Breast epithelium (tissue), 4 donors: ENCODE data around the gene CFAP54. TPM values are rescaled to one million over a fixed set of nuclear protein-coding genes. Genes with fewer than 3 reads are reported as not detected.
"Not testable (repeated sequence)": the region's sequence is repeated elsewhere in the genome, so short reads cannot be mapped to it uniquely, and the experiment has no call there.

Experiments
- DNase-seq, 2 donors: peaks; one replicate each; pipeline ENCODE4 v3.0.0-alpha.2; 2019; ENCODE audit warnings: low spot score in 2 of 2
- H3K27ac ChIP-seq, 2 donors: fragments of 200-600 bp; sonication (generic) in 1 of 2; one replicate each; pipeline ENCODE4 v1.5.1; 2016 to 2019; ENCODE audit warnings: mild to moderate bottlenecking in 1 of 2
- H3K27me3 ChIP-seq, 2 donors: fragments of 200-600 bp; sonication (generic) in 1 of 2; one replicate each; pipeline versions ENCODE4 v1.5.1 to v1.6.0; 2017 to 2019; ENCODE audit warnings: control low read depth in 1 of 2, mild to moderate bottlenecking in 1 of 2
- H3K36me3 ChIP-seq: fragments of 200-600 bp; one replicate; pipeline ENCODE4 v1.5.1; 2019
- H3K4me1 ChIP-seq, 2 donors: fragments of 200-600 bp; sonication (generic); one replicate each; pipeline ENCODE4 v1.5.1; 2016 to 2019; ENCODE audit warnings: control low read depth in 1 of 2
- H3K4me3 ChIP-seq, 3 donors: fragments of 200-600 bp; sonication (generic); 1 replicate in 2 of 3; 2 replicates in 1 of 3; pipeline ENCODE4 v1.5.1; 2016 to 2019; ENCODE audit warnings: mild to moderate bottlenecking in 3 of 3, moderate library complexity in 2 of 3
- H3K9me3 ChIP-seq, 2 donors: fragments of 200-600 bp; sonication (generic) in 1 of 2; one replicate each; pipeline ENCODE4 v1.5.1; 2016 to 2019; ENCODE audit warnings: control low read depth in 1 of 2
- POLR2A ChIP-seq: fragments of 450-650 bp; IDR thresholded peaks from one replicate; pipeline ENCODE4 v1.6.1; 2016; ENCODE audit warnings: antibody characterized with exemption, mild to moderate bottlenecking, moderate library complexity
- POLR2AphosphoS5 ChIP-seq, 3 donors: sonication (generic); formaldehyde crosslinking; IDR thresholded peaks; one replicate each; pipeline ENCODE4 v1.6.1; 2017; ENCODE audit warnings: antibody characterized with exemption in 3 of 3
- intact Hi-C: fragments of 100-400 bp; cut with DNase I; formaldehyde crosslinking; loops from one replicate; pipeline ENCODE4 v1.15.1; 2023; ENCODE audit warnings: low total_unique reads
- total RNA-seq, 3 donors: library from RNA; depleted of rRNA; stranded (reverse); fragments of >200 nt; gene quantifications; one replicate each; pipeline ENCODE4 v1.1.0, GENCODE V29; 2016
- TF ChIP-seq, protein P1 (sequence below), 3 donors: fragments of 450-650 bp; IDR thresholded peaks; one replicate each; pipeline ENCODE4 v1.5.1; 2016 to 2017; ENCODE audit warnings: antibody characterized with exemption in 3 of 3, mild to moderate bottlenecking in 3 of 3, moderate library complexity in 3 of 3

Gene CFAP54
- total RNA-seq, 3 donors from 2014 or later = 0.48 to 7.3 (median 2.9) TPM

DNA sequence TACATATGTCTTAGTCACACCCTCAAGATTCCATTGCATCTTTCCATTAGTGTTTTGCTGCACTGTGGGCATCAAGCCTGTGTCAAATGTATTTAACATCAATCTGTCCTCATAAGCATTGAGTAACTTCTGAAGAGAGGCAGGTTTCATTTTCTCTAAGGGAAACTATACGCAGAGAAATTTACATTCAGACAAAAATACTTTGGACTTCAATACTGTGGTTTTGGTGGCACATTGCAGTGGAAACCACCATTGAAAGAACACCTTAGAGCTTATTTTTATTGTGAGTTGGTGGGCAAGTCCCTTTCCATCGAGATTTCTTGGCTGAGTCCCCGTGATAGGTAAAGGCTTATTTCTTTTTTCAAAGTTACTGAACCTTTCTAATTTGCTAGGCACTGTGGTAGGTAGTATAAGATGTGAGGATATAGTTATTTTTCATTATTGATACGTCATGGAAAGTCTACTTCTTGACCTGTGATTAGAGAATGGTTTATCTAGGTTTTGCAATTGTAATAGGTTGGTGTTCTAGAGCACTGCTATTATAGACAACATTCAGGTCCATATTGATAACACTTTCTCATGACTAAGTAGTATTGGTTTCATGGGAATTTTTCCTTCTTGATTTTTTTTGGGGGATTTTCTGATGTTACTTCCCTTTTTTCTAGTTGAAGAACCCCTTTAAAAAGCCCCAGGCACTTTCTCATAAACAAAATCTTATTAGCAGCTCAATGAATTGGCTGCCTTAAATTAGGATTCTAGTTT, 81.9 kb downstream of the CFAP54 start:
- no peaks in the 10 kb centered on the region for H3K9me3 ChIP-seq
- no peak overlapping the region for H3K4me3 ChIP-seq
- TF ChIP-seq POLR2AphosphoS5 (IDR thresholded peaks at IDR 0.05) (no peak), POLR2A (no peak)
- TF ChIP-seq, protein P1, sequence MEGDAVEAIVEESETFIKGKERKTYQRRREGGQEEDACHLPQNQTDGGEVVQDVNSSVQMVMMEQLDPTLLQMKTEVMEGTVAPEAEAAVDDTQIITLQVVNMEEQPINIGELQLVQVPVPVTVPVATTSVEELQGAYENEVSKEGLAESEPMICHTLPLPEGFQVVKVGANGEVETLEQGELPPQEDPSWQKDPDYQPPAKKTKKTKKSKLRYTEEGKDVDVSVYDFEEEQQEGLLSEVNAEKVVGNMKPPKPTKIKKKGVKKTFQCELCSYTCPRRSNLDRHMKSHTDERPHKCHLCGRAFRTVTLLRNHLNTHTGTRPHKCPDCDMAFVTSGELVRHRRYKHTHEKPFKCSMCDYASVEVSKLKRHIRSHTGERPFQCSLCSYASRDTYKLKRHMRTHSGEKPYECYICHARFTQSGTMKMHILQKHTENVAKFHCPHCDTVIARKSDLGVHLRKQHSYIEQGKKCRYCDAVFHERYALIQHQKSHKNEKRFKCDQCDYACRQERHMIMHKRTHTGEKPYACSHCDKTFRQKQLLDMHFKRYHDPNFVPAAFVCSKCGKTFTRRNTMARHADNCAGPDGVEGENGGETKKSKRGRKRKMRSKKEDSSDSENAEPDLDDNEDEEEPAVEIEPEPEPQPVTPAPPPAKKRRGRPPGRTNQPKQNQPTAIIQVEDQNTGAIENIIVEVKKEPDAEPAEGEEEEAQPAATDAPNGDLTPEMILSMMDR (IDR thresholded peaks at IDR 0.05) = no peak
- no peak for DNase-seq
- intact Hi-C loops = no loop called here
- H3K27ac ChIP-seq = no peak overlapping the region
- H3K27me3 ChIP-seq = no peaks in the 10 kb centered on the region
- H3K4me1 ChIP-seq = no peaks in the 10 kb centered on the region
- no peaks in the 10 kb centered on the region for H3K36me3 ChIP-seq

DNA sequence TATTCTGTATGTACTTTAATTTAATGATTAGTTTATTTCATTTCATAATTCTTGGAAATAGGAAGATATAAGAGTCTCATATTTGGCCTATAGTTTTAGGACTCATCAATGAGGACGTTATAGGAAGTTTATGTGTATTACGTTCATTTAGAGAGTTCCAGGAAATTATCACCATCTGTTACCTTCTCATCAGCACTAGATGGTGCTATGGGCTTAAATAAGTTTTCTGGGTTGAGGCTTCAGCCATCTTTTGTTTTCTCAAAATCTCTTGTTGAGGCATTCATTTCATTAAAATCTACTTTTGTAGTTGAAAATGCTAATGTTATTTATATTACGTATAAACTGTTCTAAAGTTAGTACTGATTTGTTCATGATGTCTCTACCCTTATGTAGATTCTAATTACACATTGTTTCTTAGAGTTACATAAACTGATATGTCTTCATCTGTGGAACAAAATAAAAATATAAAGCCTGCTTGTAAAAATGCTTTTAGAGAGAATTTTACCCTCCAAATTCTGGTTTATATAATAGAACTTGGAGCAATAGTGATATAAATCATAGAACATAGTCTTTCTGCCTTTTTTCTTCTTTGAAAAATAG, 89.2 kb downstream of the CFAP54 start:
- Histone ChIP-seq H3K36me3 (no peaks in the 10 kb centered on the region), H3K27me3 (no peaks in the 10 kb centered on the region), H3K4me1 (no peaks in the 10 kb centered on the region), H3K27ac (no peak overlapping the region), H3K4me3 (no peak overlapping the region), H3K9me3 (no peaks in the 10 kb centered on the region)
- intact Hi-C loops = no loop called here
- TF ChIP-seq POLR2AphosphoS5 (IDR thresholded peaks at IDR 0.05) = no peak
- TF ChIP-seq, protein P1 (IDR thresholded peaks at IDR 0.05) = peak in 2 of 3 donors; percentile 50 to 64
- TF ChIP-seq POLR2A = no peak
- no peak for DNase-seq

DNA sequence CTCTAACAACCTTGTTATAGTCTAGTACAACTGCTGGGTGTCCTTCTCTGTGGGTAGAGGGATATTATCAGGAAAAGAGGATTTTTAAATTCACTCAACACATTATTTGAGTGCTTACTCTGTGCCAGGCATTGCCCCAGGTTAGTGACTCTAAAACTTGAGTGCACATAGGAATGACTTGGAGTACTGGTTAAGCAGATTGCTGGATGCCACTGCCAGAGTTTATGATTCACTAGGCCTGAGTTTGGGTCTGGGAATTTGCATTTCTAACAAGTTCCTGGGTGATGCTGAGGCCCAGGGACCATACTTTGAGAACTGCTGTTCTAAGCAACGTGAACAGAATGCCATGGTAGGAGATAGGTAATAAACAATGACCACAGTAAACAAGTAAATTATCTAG, 96.6 kb downstream of the CFAP54 start:
- H3K9me3 ChIP-seq = no peaks in the 10 kb centered on the region
- no peak for TF ChIP-seq POLR2A
- no peaks in the 10 kb centered on the region for H3K4me1 ChIP-seq
- no peak overlapping the region for H3K4me3 ChIP-seq
- no peak for DNase-seq
- no peaks in the 10 kb centered on the region for H3K27me3 ChIP-seq
- no peak overlapping the region for H3K27ac ChIP-seq
- intact Hi-C loops = no loop called here
- no peaks in the 10 kb centered on the region for H3K36me3 ChIP-seq

DNA sequence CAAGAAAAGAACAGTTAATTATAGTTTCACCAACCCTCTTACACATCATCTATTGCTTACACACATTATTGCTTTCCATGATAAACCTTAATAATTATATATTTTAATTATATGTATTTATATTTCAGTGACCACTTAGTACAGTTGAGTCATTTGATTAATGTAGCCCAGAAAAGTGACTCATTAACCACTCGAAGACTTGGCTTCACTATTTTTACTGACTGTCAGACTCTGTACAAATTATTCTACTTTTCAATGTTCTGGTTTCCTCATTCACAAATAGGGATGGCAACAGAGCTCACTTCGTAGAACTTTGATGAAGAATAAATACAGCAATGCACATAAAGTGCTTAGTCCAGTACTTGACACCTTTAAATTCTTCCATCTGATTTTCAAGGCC, 98.3 kb downstream of the CFAP54 start:
- no peak for DNase-seq
- H3K9me3 ChIP-seq = no peaks in the 10 kb centered on the region
- no peaks in the 10 kb centered on the region for H3K4me1 ChIP-seq
- no peak overlapping the region for H3K4me3 ChIP-seq
- TF ChIP-seq, protein P1 (IDR thresholded peaks at IDR 0.05) = no peak
- no peak for TF ChIP-seq POLR2AphosphoS5 (IDR thresholded peaks at IDR 0.05)
- no peak for TF ChIP-seq POLR2A
- intact Hi-C loops = no loop called here
- H3K27me3 ChIP-seq = no peaks in the 10 kb centered on the region
- no peak overlapping the region for H3K27ac ChIP-seq
- no peaks in the 10 kb centered on the region for H3K36me3 ChIP-seq

DNA sequence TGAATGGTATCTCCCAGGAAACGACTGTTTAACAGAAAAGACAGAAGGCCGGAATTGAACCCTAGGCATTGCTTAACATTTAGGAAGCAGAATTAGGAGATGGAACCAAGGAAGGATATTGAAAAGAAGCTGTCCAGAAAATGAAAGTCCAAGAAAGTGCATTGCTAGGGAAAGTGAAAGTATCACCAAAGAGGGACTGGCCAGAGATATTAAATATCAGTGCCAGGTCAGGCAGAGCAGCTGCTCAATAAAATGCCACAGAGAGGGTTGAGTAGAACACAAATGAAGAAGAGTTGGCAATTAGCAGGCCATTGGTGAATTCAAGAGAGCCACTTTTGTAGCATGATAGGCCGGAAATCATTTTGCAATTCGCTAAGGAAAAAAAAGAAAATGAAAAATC, 101.6 kb downstream of the CFAP54 start:
- H3K27me3 ChIP-seq = no peaks in the 10 kb centered on the region
- H3K4me1 ChIP-seq = no peaks in the 10 kb centered on the region
- intact Hi-C loops = no loop called here
- no peaks in the 10 kb centered on the region for H3K9me3 ChIP-seq
- H3K4me3 ChIP-seq = no peak overlapping the region
- H3K36me3 ChIP-seq = no peaks in the 10 kb centered on the region
- no peak overlapping the region for H3K27ac ChIP-seq
- TF ChIP-seq, protein P1 (IDR thresholded peaks at IDR 0.05) = no peak
- no peak for TF ChIP-seq POLR2AphosphoS5 (IDR thresholded peaks at IDR 0.05)
- TF ChIP-seq POLR2A = no peak
- DNase-seq = no peak

DNA sequence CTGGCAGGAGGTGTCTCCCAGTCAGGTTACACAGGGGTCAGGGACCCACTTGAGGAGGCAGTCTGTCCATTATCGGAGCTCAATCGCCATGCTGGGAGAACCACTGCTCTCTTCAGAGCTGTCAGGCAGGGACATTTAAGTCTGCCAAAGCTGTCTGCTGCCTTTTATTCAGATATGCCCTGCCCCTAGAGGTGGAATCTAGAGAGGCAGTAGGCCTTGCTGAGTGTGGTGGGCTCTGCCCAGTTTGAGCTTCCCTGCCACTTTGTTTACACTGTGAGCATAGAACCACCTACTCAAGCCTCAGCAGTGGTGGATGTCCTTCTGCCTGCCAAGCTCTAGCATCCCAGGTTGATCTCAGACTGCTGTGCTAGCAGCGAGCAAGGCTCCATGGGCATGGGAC, 115.0 kb downstream of the CFAP54 start:
- intact Hi-C loops, H3K9me3 ChIP-seq: not testable (repeated sequence)

More for the DNA sequence above, 115.0 kb downstream of the CFAP54 start:
- not testable (repeated sequence) for H3K4me1 ChIP-seq, H3K27ac ChIP-seq, H3K27me3 ChIP-seq, H3K36me3 ChIP-seq, H3K4me3 ChIP-seq, DNase-seq
